ENCODE measurements around the gene ITGAE.

- TF ChIP-seq CTCF (IDR thresholded peaks at IDR 0.05) (peak; percentile 3), EZH2 (IDR thresholded peaks at IDR 0.05) (no peak)
Measured at GRCh38 chr17:3669085-3669347, 132.0 kb downstream of the ITGAE start.
